ENCODE results near the gene VTA1. TPM values are rescaled to one million over a fixed set of nuclear protein-coding genes. Genes with fewer than 3 reads are reported as not detected.

VTA1 gene
- total RNA-seq, 1 experiment from 2014 or later = 78.5 TPM

DNA sequence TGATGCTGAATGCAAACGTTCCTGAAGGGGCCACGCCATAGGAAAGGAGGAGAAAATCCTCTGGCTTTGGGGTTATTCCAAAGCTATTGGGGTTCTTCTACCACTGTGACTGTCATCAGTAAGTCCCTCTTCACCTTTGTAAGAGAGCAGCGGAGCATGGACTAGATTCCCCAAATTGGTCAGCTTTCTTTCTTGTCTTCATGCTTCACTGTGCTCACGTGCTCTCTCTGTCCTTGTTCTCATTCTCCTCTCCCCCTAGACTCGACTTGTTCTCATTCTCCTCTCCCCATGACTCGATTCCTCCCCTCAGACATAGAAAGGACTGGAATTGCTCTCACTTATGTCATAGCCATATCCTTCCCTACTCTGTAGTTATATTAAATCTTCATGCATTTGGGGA is 99.9 kb downstream of the VTA1 start:
- no peak for DNase-seq (ENCODE audit: low read depth)
- in situ Hi-C loops (cut with HindIII; ENCODE audit: low pct_unique_long_range_greater_than_20kb, low sequenced_read_pairs) = no loop called here

DNA sequence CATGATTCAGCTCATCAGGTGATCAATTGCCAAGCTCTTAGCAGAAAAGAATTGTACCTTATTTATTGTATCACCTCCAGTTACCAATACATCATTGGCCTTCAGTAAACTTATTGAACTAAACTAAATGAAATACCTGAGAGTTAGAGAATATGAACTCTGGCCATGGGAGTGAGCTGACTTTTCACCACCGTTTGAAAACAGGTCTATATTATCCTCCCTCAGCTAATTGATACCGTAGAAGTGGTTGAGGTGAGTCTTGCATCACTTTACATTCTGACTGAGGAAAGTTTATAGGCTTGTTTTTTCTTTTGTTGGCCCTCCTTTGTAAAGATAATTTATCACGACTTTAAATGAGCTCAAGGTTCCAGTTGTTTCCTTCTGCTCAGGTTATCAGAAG is 102.2 kb downstream of the VTA1 start:
- in situ Hi-C loops (cut with HindIII; ENCODE audit: low pct_unique_long_range_greater_than_20kb, low sequenced_read_pairs) = no loop called here
- DNase-seq (ENCODE audit: low read depth) = no peak

GRCh38 chr6:142251930-142252445 is 104.9 kb downstream of the VTA1 start:
- DNase-seq (ENCODE audit: low read depth) = no peak
- in situ Hi-C loops (cut with HindIII; ENCODE audit: low pct_unique_long_range_greater_than_20kb, low sequenced_read_pairs) = no loop called here

GRCh38 chr6:142254513-142254912 is 107.5 kb downstream of the VTA1 start:
- in situ Hi-C loops (cut with HindIII; ENCODE audit: low pct_unique_long_range_greater_than_20kb, low sequenced_read_pairs) = no loop called here
- DNase-seq (ENCODE audit: low read depth) = no peak

GRCh38 chr6:142255785-142256184 is 108.7 kb downstream of the VTA1 start:
- in situ Hi-C loops (cut with HindIII; ENCODE audit: low pct_unique_long_range_greater_than_20kb, low sequenced_read_pairs) = no loop called here
- DNase-seq (ENCODE audit: low read depth) = no peak

DNA sequence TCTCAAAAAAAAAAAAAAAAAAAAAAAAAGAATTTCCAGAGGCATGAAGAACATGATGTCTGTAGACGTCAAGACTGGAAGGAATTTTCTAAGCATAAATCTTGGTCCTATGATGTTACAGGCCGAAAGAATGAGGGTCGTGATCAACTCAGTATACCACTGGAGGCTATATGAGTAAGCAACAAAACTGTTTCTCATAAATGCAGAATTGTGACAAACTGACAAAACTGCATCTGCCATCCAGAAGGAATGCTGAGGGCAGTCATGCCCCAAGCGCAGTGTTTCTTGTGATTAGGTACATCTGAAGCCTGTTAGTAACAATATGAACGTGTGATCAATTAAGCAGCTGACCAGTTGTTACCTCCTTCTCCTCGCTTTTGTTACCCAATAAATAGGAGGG is 111.2 kb downstream of the VTA1 start:
- DNase-seq (ENCODE audit: low read depth) = no peak
- in situ Hi-C loops (cut with HindIII; ENCODE audit: low pct_unique_long_range_greater_than_20kb, low sequenced_read_pairs) = no loop called here

DNA sequence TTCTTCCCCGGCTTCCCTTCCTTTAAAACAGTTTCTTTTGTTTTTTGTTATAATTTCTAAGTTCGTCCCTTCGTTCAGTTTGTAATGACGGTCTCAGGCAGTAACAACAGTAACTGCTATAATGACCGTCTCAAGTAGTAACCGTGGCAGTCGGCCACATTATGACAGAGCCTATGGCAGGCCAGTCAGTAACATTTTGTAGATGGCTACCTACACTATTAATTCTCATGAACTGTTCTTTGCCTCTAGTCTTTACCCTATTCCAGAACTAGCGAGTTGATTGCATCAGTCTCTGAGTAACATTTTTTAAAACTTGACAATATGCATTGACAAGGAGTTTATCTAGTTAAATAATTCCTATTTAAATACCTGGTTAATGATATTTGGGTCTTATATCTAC is 111.7 kb downstream of the VTA1 start:
- DNase-seq (ENCODE audit: low read depth) = no peak
- in situ Hi-C loops (cut with HindIII; ENCODE audit: low pct_unique_long_range_greater_than_20kb, low sequenced_read_pairs) = no loop called here

- DNase-seq (ENCODE audit: low read depth) = no peak
- in situ Hi-C loops (cut with HindIII; ENCODE audit: low pct_unique_long_range_greater_than_20kb, low sequenced_read_pairs) = no loop called here
Observed at GRCh38 chr6:142260748-142261147, 113.7 kb downstream of the VTA1 start.

- in situ Hi-C loops (cut with HindIII; ENCODE audit: low pct_unique_long_range_greater_than_20kb, low sequenced_read_pairs) = no loop called here
- no peak for DNase-seq (ENCODE audit: low read depth)
Observed at GRCh38 chr6:142262231-142262630, 115.2 kb downstream of the VTA1 start.

DNA sequence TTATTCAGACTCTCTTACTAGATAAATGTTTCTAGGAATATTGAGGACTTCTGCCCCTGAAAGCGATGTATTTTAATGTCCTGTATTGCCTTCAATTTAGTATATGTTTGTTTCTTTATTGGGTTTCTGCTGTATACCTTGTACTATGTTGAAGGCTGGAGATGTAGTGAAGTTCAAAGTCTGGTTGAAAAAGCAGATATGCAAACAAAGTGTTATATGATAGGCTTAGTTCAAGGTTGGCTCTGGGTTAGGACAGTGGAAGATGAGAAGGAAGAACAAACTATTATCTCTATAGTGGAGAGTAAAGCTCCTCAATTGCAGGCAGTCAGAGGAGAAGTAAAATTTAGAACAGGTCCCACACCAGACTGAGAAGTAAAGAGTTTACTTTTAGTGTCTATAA is 118.4 kb downstream of the VTA1 start:
- in situ Hi-C loops (cut with HindIII; ENCODE audit: low pct_unique_long_range_greater_than_20kb, low sequenced_read_pairs) = no loop called here
- DNase-seq (ENCODE audit: low read depth) = no peak

- DNase-seq (ENCODE audit: low read depth) = no peak
Observed at GRCh38 chr6:142266060-142266459, 119.0 kb downstream of the VTA1 start.

GRCh38 chr6:142271476-142271875 is 124.4 kb downstream of the VTA1 start:
- in situ Hi-C loops (cut with HindIII; ENCODE audit: low pct_unique_long_range_greater_than_20kb, low sequenced_read_pairs) = no loop called here
- DNase-seq (ENCODE audit: low read depth) = no peak

More at GRCh38 chr6:142266060-142266459, 119.0 kb downstream of the VTA1 start:
- in situ Hi-C loops (cut with HindIII; ENCODE audit: low pct_unique_long_range_greater_than_20kb, low sequenced_read_pairs) = no loop called here

Other genes with a start within 250 kb of the VTA1 start
- not detected in 2 replicates for gene GJE1, start 14.3 kb upstream of the VTA1 start, total RNA-seq (2014; rRNA removed; shearing (Covaris generic); ENCODE audit: low replicate concordance)
- not detected in 2 replicates for gene NMBR, start 141 bp upstream of the VTA1 start, total RNA-seq (2014; rRNA removed; shearing (Covaris generic); ENCODE audit: low replicate concordance)
- gene ADGRG6, start 154.7 kb downstream of the VTA1 start, total RNA-seq (2014; rRNA removed; shearing (Covaris generic); ENCODE audit: low replicate concordance) = 33.4 and 44.6 TPM in 2 replicates

Data from Caki2 (cell line).